ENCODE results near the gene ASTN2.

GRCh38 chr9:117306032-117306431 is 108.8 kb downstream of the ASTN2 start:
- no peak for TF ChIP-seq POLR2A (IDR thresholded peaks at IDR 0.05)
- no peak for TF ChIP-seq POLR2AphosphoS5 (IDR thresholded peaks at IDR 0.05)
- TF ChIP-seq, protein P1, sequence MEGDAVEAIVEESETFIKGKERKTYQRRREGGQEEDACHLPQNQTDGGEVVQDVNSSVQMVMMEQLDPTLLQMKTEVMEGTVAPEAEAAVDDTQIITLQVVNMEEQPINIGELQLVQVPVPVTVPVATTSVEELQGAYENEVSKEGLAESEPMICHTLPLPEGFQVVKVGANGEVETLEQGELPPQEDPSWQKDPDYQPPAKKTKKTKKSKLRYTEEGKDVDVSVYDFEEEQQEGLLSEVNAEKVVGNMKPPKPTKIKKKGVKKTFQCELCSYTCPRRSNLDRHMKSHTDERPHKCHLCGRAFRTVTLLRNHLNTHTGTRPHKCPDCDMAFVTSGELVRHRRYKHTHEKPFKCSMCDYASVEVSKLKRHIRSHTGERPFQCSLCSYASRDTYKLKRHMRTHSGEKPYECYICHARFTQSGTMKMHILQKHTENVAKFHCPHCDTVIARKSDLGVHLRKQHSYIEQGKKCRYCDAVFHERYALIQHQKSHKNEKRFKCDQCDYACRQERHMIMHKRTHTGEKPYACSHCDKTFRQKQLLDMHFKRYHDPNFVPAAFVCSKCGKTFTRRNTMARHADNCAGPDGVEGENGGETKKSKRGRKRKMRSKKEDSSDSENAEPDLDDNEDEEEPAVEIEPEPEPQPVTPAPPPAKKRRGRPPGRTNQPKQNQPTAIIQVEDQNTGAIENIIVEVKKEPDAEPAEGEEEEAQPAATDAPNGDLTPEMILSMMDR (IDR thresholded peaks at IDR 0.05 in 8 of 11, conservative IDR thresholded peaks at IDR 0.05 in 3 of 11): no peak

All from spleen (tissue), 7 donors.